Activated CD4-positive, alpha-beta T cell treated with anti-CD3 and anti-CD28 coated beads, Interleukin-2, Interleukin-6, amounts not matched to agents 100 ng/mL and 50 ng/mL, durations not matched to agents 16 hours and 8 hours (primary cell): ENCODE results near the gene LTBP2.

ENCODE experiments used
- DNase-seq: peaks from one replicate; pipeline ENCODE4 v3.0.0-alpha.2; 2020

LTBP2 gene

GRCh38 chr14:74522740-74523139, 89.3 kb downstream of the LTBP2 start:
- no peak for DNase-seq

GRCh38 chr14:74521756-74522155, 90.3 kb downstream of the LTBP2 start:
- no peak for DNase-seq

GRCh38 chr14:74519316-74520074, 92.5 kb downstream of the LTBP2 start:
- DNase-seq, result no peak

GRCh38 chr14:74518221-74518620, 93.8 kb downstream of the LTBP2 start:
- DNase-seq, result no peak

GRCh38 chr14:74517731-74518130, 94.3 kb downstream of the LTBP2 start:
- DNase-seq, result no peak

- no peak for DNase-seq
These were observed 95.4 kb downstream of the LTBP2 start for GRCh38 chr14:74516451-74517160.

GRCh38 chr14:74515891-74516412, 96.1 kb downstream of the LTBP2 start:
- no peak for DNase-seq

- DNase-seq, result peak; percentile 25
These were observed 97.5 kb downstream of the LTBP2 start for GRCh38 chr14:74514471-74514941.

GRCh38 chr14:74511966-74512830, 99.8 kb downstream of the LTBP2 start:
- no peak for DNase-seq

GRCh38 chr14:74510959-74511409, 101.1 kb downstream of the LTBP2 start:
- DNase-seq, result no peak

- no peak for DNase-seq
These were observed 101.7 kb downstream of the LTBP2 start for GRCh38 chr14:74510223-74510931.

- no peak for DNase-seq
These were observed 102.3 kb downstream of the LTBP2 start for GRCh38 chr14:74509587-74510222.

- no peak for DNase-seq
These were observed 103.1 kb downstream of the LTBP2 start for GRCh38 chr14:74508844-74509428.

- no peak for DNase-seq
These were observed 103.7 kb downstream of the LTBP2 start for GRCh38 chr14:74508292-74508731.

GRCh38 chr14:74507840-74508239, 104.2 kb downstream of the LTBP2 start:
- DNase-seq, result no peak

GRCh38 chr14:74507085-74507484, 105.0 kb downstream of the LTBP2 start:
- no peak for DNase-seq

- no peak for DNase-seq
These were observed 105.6 kb downstream of the LTBP2 start for GRCh38 chr14:74506411-74506851.

- DNase-seq, result no peak
These were observed 106.2 kb downstream of the LTBP2 start for GRCh38 chr14:74505831-74506230.

GRCh38 chr14:74504874-74505720, 106.9 kb downstream of the LTBP2 start:
- no peak for DNase-seq

GRCh38 chr14:74504412-74504811, 107.6 kb downstream of the LTBP2 start:
- DNase-seq, result no peak
